ENCODE data around the gene PALM2AKAP2. TPM values are rescaled to one million over a fixed set of nuclear protein-coding genes. Genes with fewer than 3 reads are reported as not detected.

Gene PALM2AKAP2
- polyA plus RNA-seq, 1 donor from 2014 or later, result 0.41 TPM

- Histone ChIP-seq H4K20me1 (ENCODE audit: insufficient read depth) (no peaks in the 10 kb centered on the region), H3K79me2 (replicated peaks; ENCODE audit: insufficient read depth, low read length) (no peaks in the 10 kb centered on the region), H3K36me3 (ENCODE audit: insufficient read depth, low read length) (no peaks in the 10 kb centered on the region), H2AFZ (ENCODE audit: low read depth, low read length) (no peak overlapping the region), H3K9me3 (ENCODE audit: low read length) (no peaks in the 10 kb centered on the region), H3K9me2 (ENCODE audit: insufficient read depth, low read length) (no peaks in the 10 kb centered on the region), H3K9ac (ENCODE audit: low read length) (no peak overlapping the region), H3K27me3 (ENCODE audit: insufficient read depth, low read depth, low read length) (no peaks in the 10 kb centered on the region), H3K4me3 (ENCODE audit: low read length) (no peak overlapping the region), H3K4me2 (ENCODE audit: low read length) (no peak overlapping the region), H3K27ac (ENCODE audit: low read length) (no peak overlapping the region), H3F3A (ENCODE audit: insufficient read depth, low read length, poor library complexity, severe bottlenecking) (no peaks in the 10 kb centered on the region)
- TF ChIP-seq TAF1 (IDR thresholded peaks at IDR 0.05; ENCODE audit: low read depth) (no peak), EP300 (conservative IDR thresholded peaks at IDR 0.05; ENCODE audit: poor library complexity, severe bottlenecking) (no peak), MXI1 (conservative IDR thresholded peaks at IDR 0.05; ENCODE audit: poor library complexity, severe bottlenecking) (no peak), POLR2AphosphoS5 (IDR thresholded peaks at IDR 0.05) (no peak), CTCF (IDR thresholded peaks at IDR 0.05; ENCODE audit: poor library complexity, severe bottlenecking) (no peak), EZH2 (IDR thresholded peaks at IDR 0.05; ENCODE audit: borderline replicate concordance, insufficient read depth, low read length, poor library complexity, severe bottlenecking) (no peak), RAD21 (conservative IDR thresholded peaks at IDR 0.05) (no peak), REST (IDR thresholded peaks at IDR 0.05; ENCODE audit: borderline replicate concordance) (no peak), SMC3 (conservative IDR thresholded peaks at IDR 0.05; ENCODE audit: poor library complexity) (no peak)
Observed at GRCh38 chr9:109742776-109743348, 37.1 kb upstream of the PALM2AKAP2 start.

DNA sequence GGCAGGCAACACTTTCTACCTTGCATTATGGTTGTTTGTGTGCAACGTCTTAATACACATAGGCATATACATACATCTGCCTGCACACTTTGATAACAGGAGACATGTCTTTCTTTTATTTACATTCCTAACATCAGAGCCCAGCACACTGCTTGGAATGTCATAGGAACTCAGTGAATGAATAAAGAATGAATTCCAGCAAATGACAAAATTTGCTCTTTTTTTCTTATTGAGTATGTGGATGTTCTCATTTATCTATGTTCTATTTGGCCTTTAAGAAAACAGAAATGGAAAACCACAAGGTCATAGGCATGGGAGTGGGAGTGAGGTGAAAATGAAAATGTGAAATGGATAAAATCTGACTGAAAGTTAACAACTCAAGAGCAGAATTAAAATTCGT lies 36.3 kb upstream of the PALM2AKAP2 start:
- no peaks in the 10 kb centered on the region for H3F3A ChIP-seq (ENCODE audit: insufficient read depth, low read length, poor library complexity, severe bottlenecking)
- H3K4me2 ChIP-seq (ENCODE audit: low read length), result no peak overlapping the region
- TF ChIP-seq EZH2 (IDR thresholded peaks at IDR 0.05; ENCODE audit: borderline replicate concordance, insufficient read depth, low read length, poor library complexity, severe bottlenecking) (no peak), REST (IDR thresholded peaks at IDR 0.05; ENCODE audit: borderline replicate concordance) (no peak), EP300 (conservative IDR thresholded peaks at IDR 0.05; ENCODE audit: poor library complexity, severe bottlenecking) (no peak), CTCF (IDR thresholded peaks at IDR 0.05; ENCODE audit: poor library complexity, severe bottlenecking) (no peak), POLR2AphosphoS5 (IDR thresholded peaks at IDR 0.05) (no peak), RAD21 (conservative IDR thresholded peaks at IDR 0.05) (no peak), TAF1 (IDR thresholded peaks at IDR 0.05; ENCODE audit: low read depth) (no peak)
- no peaks in the 10 kb centered on the region for H3K36me3 ChIP-seq (ENCODE audit: insufficient read depth, low read length)
- H3K9ac ChIP-seq (ENCODE audit: low read length), result no peak overlapping the region
- no peak overlapping the region for H3K4me3 ChIP-seq (ENCODE audit: low read length)
- no peaks in the 10 kb centered on the region for H3K9me3 ChIP-seq (ENCODE audit: low read length)
- no peak overlapping the region for H2AFZ ChIP-seq (ENCODE audit: low read depth, low read length)
- H3K9me2 ChIP-seq (ENCODE audit: insufficient read depth, low read length), result no peaks in the 10 kb centered on the region
- H3K27ac ChIP-seq (ENCODE audit: low read length), result no peak overlapping the region
- H3K27me3 ChIP-seq (ENCODE audit: insufficient read depth, low read depth, low read length), result no peaks in the 10 kb centered on the region
- H3K79me2 ChIP-seq (replicated peaks; ENCODE audit: insufficient read depth, low read length), result no peaks in the 10 kb centered on the region
- H4K20me1 ChIP-seq (ENCODE audit: insufficient read depth), result no peaks in the 10 kb centered on the region

Data from neural cell (in vitro differentiated cells).